NCI-H1105 treated with DMSO at 0.1 percent for 48 hours (cell line): ENCODE measurements around the gene NPC1.
A peak's percentile ranks its signal among the peaks of the same experiment; 100 is the strongest.
"Not testable (repeated sequence)": the region's sequence is repeated elsewhere in the genome, so short reads cannot be mapped to it uniquely, and the experiment has no call there.

ENCODE experiments used
- DNase-seq: peaks from one replicate; lab custom pipeline; 2025; lab: John Stamatoyannopoulos, UW

Gene NPC1

GRCh38 chr18:23523429-23524212, 62.7 kb downstream of the NPC1 start:
- DNase-seq = no peak

- no peak for DNase-seq
Observed at GRCh38 chr18:23521907-23522306, 64.4 kb downstream of the NPC1 start.

GRCh38 chr18:23521271-23521670, 65.0 kb downstream of the NPC1 start:
- DNase-seq = no peak

- no peak for DNase-seq
Observed at GRCh38 chr18:23519734-23520133, 66.6 kb downstream of the NPC1 start.

- peak; percentile 80 for DNase-seq
Observed at GRCh38 chr18:23515911-23516546, 70.3 kb downstream of the NPC1 start.

GRCh38 chr18:23512641-23513040, 73.7 kb downstream of the NPC1 start:
- no peak for DNase-seq

- DNase-seq = not testable (repeated sequence)
Observed at GRCh38 chr18:23512216-23512615, 74.1 kb downstream of the NPC1 start.

GRCh38 chr18:23510923-23511322, 75.4 kb downstream of the NPC1 start:
- not testable (repeated sequence) for DNase-seq

GRCh38 chr18:23506393-23506792, 79.9 kb downstream of the NPC1 start:
- DNase-seq = no peak

- no peak for DNase-seq
Observed at GRCh38 chr18:23504720-23505119, 81.6 kb downstream of the NPC1 start.

GRCh38 chr18:23503963-23504344, 82.4 kb downstream of the NPC1 start:
- DNase-seq = no peak

GRCh38 chr18:23503038-23503962, 83.0 kb downstream of the NPC1 start, which contains the start of gene RMC1:
Gene RMC1, plus strand, starts transcription at chr18:23503511. Its CDS starts 108 bp downstream, at chr18:23503619.
- peak; percentile 90 for DNase-seq

GRCh38 chr18:23502516-23503037, 83.7 kb downstream of the NPC1 start:
- DNase-seq = no peak

GRCh38 chr18:23501626-23502025, 84.7 kb downstream of the NPC1 start:
- no peak for DNase-seq

GRCh38 chr18:23499291-23499781, 87.0 kb downstream of the NPC1 start:
- DNase-seq = no peak

GRCh38 chr18:23498877-23499276, 87.4 kb downstream of the NPC1 start:
- DNase-seq = peak; percentile 79

- no peak for DNase-seq
Observed at GRCh38 chr18:23498117-23498516, 88.2 kb downstream of the NPC1 start.

- DNase-seq = peak; percentile 90
Observed at GRCh38 chr18:23495723-23496440, 90.4 kb downstream of the NPC1 start.

- DNase-seq = no peak
Observed at GRCh38 chr18:23494992-23495391, 91.3 kb downstream of the NPC1 start.

- no peak for DNase-seq
Observed at GRCh38 chr18:23493654-23494053, 92.7 kb downstream of the NPC1 start.

- not testable (repeated sequence) for DNase-seq
Observed at GRCh38 chr18:23489586-23489985, 96.7 kb downstream of the NPC1 start.
